GM19395 (cell line): ENCODE results near the gene SLC48A1.
A peak's percentile ranks its signal among the peaks of the same experiment; 100 is the strongest.

Experiments used
- ATAC-seq: cut with Tn5 transposase; IDR thresholded peaks from one replicate; pipeline ENCODE4 v1.9.1; 2021; ENCODE audit warnings: mild to moderate bottlenecking, moderate library complexity; ENCODE audit not compliant: unreplicated experiment

SLC48A1 gene

GRCh38 chr12:47757364-47757839 lies 15.6 kb upstream of the SLC48A1 start:
- ATAC-seq, result no peak

- no peak for ATAC-seq
Measured at GRCh38 chr12:47757840-47758583, 15.0 kb upstream of the SLC48A1 start.

GRCh38 chr12:47758584-47758833 lies 14.5 kb upstream of the SLC48A1 start:
- ATAC-seq, result no peak

GRCh38 chr12:47758834-47759690 lies 14.0 kb upstream of the SLC48A1 start, which contains the start of gene RAPGEF3:
Gene RAPGEF3 (minus strand): TSS chr12:47758880. CDS start chr12:47758556, 324 bp downstream.
- peak; percentile 55 for ATAC-seq

GRCh38 chr12:47762850-47763465 lies 10.1 kb upstream of the SLC48A1 start:
- no peak for ATAC-seq

- no peak for ATAC-seq
Measured at GRCh38 chr12:47763481-47764346, 9.3 kb upstream of the SLC48A1 start.

- peak; percentile 11 for ATAC-seq
Measured at GRCh38 chr12:47766502-47767215, 6.4 kb upstream of the SLC48A1 start.

- peak; percentile 61 for ATAC-seq
Measured at GRCh38 chr12:47767216-47767724, 5.8 kb upstream of the SLC48A1 start.

- ATAC-seq, result no peak
Measured at GRCh38 chr12:47768323-47768811, 4.7 kb upstream of the SLC48A1 start.

GRCh38 chr12:47769234-47770085 lies 3.6 kb upstream of the SLC48A1 start:
- ATAC-seq, result no peak

GRCh38 chr12:47770086-47770726 lies 2.8 kb upstream of the SLC48A1 start:
- ATAC-seq, result no peak

- no peak for ATAC-seq
Measured at GRCh38 chr12:47771304-47771703, 1.7 kb upstream of the SLC48A1 start.

GRCh38 chr12:47772094-47772660 lies 861 bp upstream of the SLC48A1 start:
- ATAC-seq, result no peak

- ATAC-seq, result no peak
Measured at GRCh38 chr12:47772738-47773061, 338 bp upstream of the SLC48A1 start.

- no peak for ATAC-seq
Measured at GRCh38 chr12:47773858-47774580, 981 bp downstream of the SLC48A1 start.

GRCh38 chr12:47774663-47775062 lies 1.6 kb downstream of the SLC48A1 start:
- no peak for ATAC-seq

- no peak for ATAC-seq
Measured at GRCh38 chr12:47775100-47775911, 2.3 kb downstream of the SLC48A1 start.
